Measurements from ENCODE around the gene ODF2L.

Gene ODF2L

DNA sequence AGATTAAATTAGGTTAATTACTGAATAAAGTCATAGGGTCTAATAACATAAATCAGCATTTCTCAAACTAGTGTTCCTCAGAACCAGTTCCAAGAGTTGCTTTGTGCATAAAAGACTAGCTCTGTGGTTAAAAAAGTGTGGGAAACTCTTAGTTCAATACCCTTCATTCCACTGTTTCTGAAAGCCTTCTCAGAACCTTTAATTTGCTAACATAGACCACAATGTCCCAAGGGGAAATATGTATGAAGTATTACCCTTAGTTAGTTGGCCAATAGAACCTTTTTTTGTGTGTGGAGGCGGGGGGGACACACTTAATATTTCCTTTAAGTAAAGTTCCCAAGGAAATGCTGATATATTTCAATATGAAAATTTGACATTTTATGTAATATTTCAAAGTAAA, 20.4 kb downstream of the ODF2L start:
- TF ChIP-seq FOXM1 (IDR thresholded peaks at IDR 0.05; ENCODE audit: borderline replicate concordance, low read depth) (no peak), CEBPB (IDR thresholded peaks at IDR 0.05) (no peak), NFIC (IDR thresholded peaks at IDR 0.05) (no peak), ZBTB7A (IDR thresholded peaks at IDR 0.05; ENCODE audit: low read depth) (no peak), YY1 (IDR thresholded peaks at IDR 0.05; ENCODE audit: low read depth) (no peak), EP300 (IDR thresholded peaks at IDR 0.05; ENCODE audit: borderline replicate concordance) (no peak), RAD21 (IDR thresholded peaks at IDR 0.05; ENCODE audit: low read depth) (no peak), TEAD4 (IDR thresholded peaks at IDR 0.05) (no peak), CREB1 (IDR thresholded peaks at IDR 0.05; ENCODE audit: low read depth) (no peak), TCF12 (IDR thresholded peaks at IDR 0.05; ENCODE audit: low read depth) (no peak), EGR1 (IDR thresholded peaks at IDR 0.05) (no peak), TAF1 (IDR thresholded peaks at IDR 0.05; ENCODE audit: low read depth) (no peak)
- TF ChIP-seq, protein P1, sequence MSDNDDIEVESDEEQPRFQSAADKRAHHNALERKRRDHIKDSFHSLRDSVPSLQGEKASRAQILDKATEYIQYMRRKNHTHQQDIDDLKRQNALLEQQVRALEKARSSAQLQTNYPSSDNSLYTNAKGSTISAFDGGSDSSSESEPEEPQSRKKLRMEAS (IDR thresholded peaks at IDR 0.05): no peak
- TF ChIP-seq, protein P2, sequence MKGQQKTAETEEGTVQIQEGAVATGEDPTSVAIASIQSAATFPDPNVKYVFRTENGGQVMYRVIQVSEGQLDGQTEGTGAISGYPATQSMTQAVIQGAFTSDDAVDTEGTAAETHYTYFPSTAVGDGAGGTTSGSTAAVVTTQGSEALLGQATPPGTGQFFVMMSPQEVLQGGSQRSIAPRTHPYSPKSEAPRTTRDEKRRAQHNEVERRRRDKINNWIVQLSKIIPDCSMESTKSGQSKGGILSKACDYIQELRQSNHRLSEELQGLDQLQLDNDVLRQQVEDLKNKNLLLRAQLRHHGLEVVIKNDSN (IDR thresholded peaks at IDR 0.05): no peak
- TF ChIP-seq, protein P3, sequence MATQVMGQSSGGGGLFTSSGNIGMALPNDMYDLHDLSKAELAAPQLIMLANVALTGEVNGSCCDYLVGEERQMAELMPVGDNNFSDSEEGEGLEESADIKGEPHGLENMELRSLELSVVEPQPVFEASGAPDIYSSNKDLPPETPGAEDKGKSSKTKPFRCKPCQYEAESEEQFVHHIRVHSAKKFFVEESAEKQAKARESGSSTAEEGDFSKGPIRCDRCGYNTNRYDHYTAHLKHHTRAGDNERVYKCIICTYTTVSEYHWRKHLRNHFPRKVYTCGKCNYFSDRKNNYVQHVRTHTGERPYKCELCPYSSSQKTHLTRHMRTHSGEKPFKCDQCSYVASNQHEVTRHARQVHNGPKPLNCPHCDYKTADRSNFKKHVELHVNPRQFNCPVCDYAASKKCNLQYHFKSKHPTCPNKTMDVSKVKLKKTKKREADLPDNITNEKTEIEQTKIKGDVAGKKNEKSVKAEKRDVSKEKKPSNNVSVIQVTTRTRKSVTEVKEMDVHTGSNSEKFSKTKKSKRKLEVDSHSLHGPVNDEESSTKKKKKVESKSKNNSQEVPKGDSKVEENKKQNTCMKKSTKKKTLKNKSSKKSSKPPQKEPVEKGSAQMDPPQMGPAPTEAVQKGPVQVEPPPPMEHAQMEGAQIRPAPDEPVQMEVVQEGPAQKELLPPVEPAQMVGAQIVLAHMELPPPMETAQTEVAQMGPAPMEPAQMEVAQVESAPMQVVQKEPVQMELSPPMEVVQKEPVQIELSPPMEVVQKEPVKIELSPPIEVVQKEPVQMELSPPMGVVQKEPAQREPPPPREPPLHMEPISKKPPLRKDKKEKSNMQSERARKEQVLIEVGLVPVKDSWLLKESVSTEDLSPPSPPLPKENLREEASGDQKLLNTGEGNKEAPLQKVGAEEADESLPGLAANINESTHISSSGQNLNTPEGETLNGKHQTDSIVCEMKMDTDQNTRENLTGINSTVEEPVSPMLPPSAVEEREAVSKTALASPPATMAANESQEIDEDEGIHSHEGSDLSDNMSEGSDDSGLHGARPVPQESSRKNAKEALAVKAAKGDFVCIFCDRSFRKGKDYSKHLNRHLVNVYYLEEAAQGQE (IDR thresholded peaks at IDR 0.05; ENCODE audit: low read depth): no peak

DNA sequence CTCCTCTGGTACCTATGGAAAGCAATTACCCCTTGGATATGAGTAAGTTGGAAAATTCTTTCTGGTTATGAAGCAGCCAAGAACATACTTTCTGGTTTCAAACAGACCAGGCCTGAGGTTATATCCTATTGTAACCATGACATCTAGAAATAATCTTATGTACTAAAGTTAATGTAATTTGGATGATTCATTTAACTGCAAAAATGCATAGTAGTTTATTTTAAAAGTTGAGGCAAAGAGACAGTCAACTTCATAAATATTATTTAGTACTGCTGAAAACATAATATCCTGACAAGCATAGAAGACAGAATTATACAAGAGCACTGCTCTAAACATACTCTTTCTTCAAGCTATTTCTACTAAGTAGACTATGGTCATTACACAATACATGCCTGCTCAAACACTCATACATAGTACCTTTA, 25.5 kb downstream of the ODF2L start:
- TF ChIP-seq TEAD4 (IDR thresholded peaks at IDR 0.05): no peak
- TF ChIP-seq YY1 (IDR thresholded peaks at IDR 0.05; ENCODE audit: low read depth): no peak
- TF ChIP-seq EP300 (IDR thresholded peaks at IDR 0.05; ENCODE audit: borderline replicate concordance): no peak
- TF ChIP-seq CREB1 (IDR thresholded peaks at IDR 0.05; ENCODE audit: low read depth): no peak
- no peak for TF ChIP-seq RAD21 (IDR thresholded peaks at IDR 0.05; ENCODE audit: low read depth)
- TF ChIP-seq TCF12 (IDR thresholded peaks at IDR 0.05; ENCODE audit: low read depth): no peak
- TF ChIP-seq CEBPB (IDR thresholded peaks at IDR 0.05): no peak
- TF ChIP-seq, protein P2 (IDR thresholded peaks at IDR 0.05): no peak
- TF ChIP-seq EGR1 (IDR thresholded peaks at IDR 0.05): no peak
- TF ChIP-seq, protein P1 (IDR thresholded peaks at IDR 0.05): no peak

DNA sequence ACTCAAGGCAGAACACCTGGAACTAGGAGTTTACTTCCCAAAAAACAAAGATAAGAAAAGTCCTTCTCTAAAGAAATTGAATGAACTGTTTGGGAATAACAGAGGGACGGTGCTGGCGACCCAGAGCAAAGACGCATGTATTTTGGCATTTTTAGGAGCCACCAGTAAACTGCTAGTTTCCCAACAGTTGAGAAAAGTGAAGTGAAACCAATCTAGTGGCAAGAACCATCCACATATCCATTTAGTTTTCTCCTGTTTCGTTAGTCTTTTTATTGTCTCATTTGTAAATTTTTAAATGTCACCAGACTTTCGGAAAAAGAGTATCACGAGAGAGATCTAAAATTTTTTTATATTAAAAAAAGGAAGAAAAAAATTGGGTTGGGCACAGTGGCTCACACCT, 30.2 kb downstream of the ODF2L start:
- TF ChIP-seq RAD21 (IDR thresholded peaks at IDR 0.05; ENCODE audit: low read depth) (no peak), CEBPB (IDR thresholded peaks at IDR 0.05) (no peak), FOXM1 (IDR thresholded peaks at IDR 0.05; ENCODE audit: borderline replicate concordance, low read depth) (no peak), ZBTB7A (IDR thresholded peaks at IDR 0.05; ENCODE audit: low read depth) (no peak), TAF1 (IDR thresholded peaks at IDR 0.05; ENCODE audit: low read depth) (no peak), CREB1 (IDR thresholded peaks at IDR 0.05; ENCODE audit: low read depth) (no peak), YY1 (IDR thresholded peaks at IDR 0.05; ENCODE audit: low read depth) (no peak), NFIC (IDR thresholded peaks at IDR 0.05) (no peak), EP300 (IDR thresholded peaks at IDR 0.05; ENCODE audit: borderline replicate concordance) (no peak), TEAD4 (IDR thresholded peaks at IDR 0.05) (no peak)
- TF ChIP-seq, protein P3 (IDR thresholded peaks at IDR 0.05; ENCODE audit: low read depth): no peak
- TF ChIP-seq, protein P2 (IDR thresholded peaks at IDR 0.05): no peak
- TF ChIP-seq, protein P1 (IDR thresholded peaks at IDR 0.05): no peak

DNA sequence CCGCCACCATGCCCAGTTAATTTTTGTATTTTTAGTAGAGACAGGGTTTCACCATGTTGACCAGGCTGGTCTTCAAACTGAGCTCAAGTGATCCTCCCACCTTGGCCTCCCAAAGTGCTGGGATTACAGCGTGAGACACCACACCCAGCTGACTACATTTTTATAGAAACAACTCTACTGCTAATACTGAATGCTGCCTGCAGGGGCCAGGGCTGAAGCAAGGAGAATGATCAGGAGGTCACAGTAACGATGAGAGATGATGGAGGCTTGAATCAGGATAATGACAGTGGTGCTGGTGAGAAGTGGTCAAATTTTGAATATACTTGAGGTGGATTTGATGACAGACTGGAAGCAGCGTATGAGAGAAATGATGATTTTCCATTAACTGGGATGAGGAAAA, 33.3 kb downstream of the ODF2L start:
- TF ChIP-seq ZBTB7A (IDR thresholded peaks at IDR 0.05; ENCODE audit: low read depth) (no peak), RAD21 (IDR thresholded peaks at IDR 0.05; ENCODE audit: low read depth) (no peak), CEBPB (IDR thresholded peaks at IDR 0.05) (no peak), FOXM1 (IDR thresholded peaks at IDR 0.05; ENCODE audit: borderline replicate concordance, low read depth) (no peak), TEAD4 (IDR thresholded peaks at IDR 0.05) (no peak), EP300 (IDR thresholded peaks at IDR 0.05; ENCODE audit: borderline replicate concordance) (no peak), CREB1 (IDR thresholded peaks at IDR 0.05; ENCODE audit: low read depth) (no peak), TCF12 (IDR thresholded peaks at IDR 0.05; ENCODE audit: low read depth) (no peak), YY1 (IDR thresholded peaks at IDR 0.05; ENCODE audit: low read depth) (no peak), EGR1 (IDR thresholded peaks at IDR 0.05) (no peak), NFIC (IDR thresholded peaks at IDR 0.05) (no peak)
- TF ChIP-seq, protein P1 (IDR thresholded peaks at IDR 0.05): no peak

DNA sequence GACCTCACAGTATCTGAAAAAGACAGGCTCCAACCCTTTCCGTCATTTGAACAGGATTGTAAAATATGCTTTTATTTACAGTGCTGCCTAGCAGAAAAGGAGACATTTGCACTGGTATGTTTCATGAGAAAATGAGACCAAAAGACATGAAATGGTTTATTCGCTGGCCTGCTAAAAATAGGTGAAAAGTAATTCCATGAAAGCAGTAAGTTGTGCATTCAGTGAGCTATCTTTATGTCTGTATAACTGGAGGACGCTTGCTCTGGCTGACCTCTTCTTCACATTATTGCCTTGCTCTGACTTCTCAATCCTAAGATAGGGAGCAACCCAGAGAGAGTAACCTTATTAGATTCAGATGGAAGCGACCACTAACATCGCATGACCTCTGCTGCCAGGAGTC, 38.3 kb downstream of the ODF2L start:
- no peak for TF ChIP-seq EP300 (IDR thresholded peaks at IDR 0.05; ENCODE audit: borderline replicate concordance)
- TF ChIP-seq NFIC (IDR thresholded peaks at IDR 0.05): no peak
- TF ChIP-seq FOXM1 (IDR thresholded peaks at IDR 0.05; ENCODE audit: borderline replicate concordance, low read depth): no peak
- TF ChIP-seq YY1 (IDR thresholded peaks at IDR 0.05; ENCODE audit: low read depth): no peak
- TF ChIP-seq TAF1 (IDR thresholded peaks at IDR 0.05; ENCODE audit: low read depth): no peak
- TF ChIP-seq, protein P3 (IDR thresholded peaks at IDR 0.05; ENCODE audit: low read depth): no peak
- TF ChIP-seq ZBTB7A (IDR thresholded peaks at IDR 0.05; ENCODE audit: low read depth): no peak
- TF ChIP-seq TCF12 (IDR thresholded peaks at IDR 0.05; ENCODE audit: low read depth): no peak
- TF ChIP-seq TEAD4 (IDR thresholded peaks at IDR 0.05): no peak
- TF ChIP-seq RAD21 (IDR thresholded peaks at IDR 0.05; ENCODE audit: low read depth): no peak
- TF ChIP-seq CEBPB (IDR thresholded peaks at IDR 0.05): no peak
- no peak for TF ChIP-seq CREB1 (IDR thresholded peaks at IDR 0.05; ENCODE audit: low read depth)
- TF ChIP-seq EGR1 (IDR thresholded peaks at IDR 0.05): no peak
- TF ChIP-seq, protein P1 (IDR thresholded peaks at IDR 0.05): no peak
- TF ChIP-seq, protein P2 (IDR thresholded peaks at IDR 0.05): no peak
